Fibroblast of villous mesenchyme (primary cell): ENCODE measurements around the gene MSL2. TPM values are rescaled to one million over a fixed set of nuclear protein-coding genes. Genes with fewer than 3 reads are reported as not detected.

Experiments
- DNase-seq: peaks from one replicate; pipeline ENCODE4 v3.0.0-alpha.2; 2010; ENCODE audit warnings: low read depth
- H3K4me3 ChIP-seq: 2 replicates; pipeline ENCODE4 v1.5.1; 2011; ENCODE audit warnings: low read depth, mild to moderate bottlenecking, low read length
- total RNA-seq: library from RNA; depleted of rRNA; stranded (reverse); fragments of >200 nt; gene quantifications from 2 replicates; pipeline ENCODE4 v1.2.3, GENCODE V29; 2012
- TF ChIP-seq, protein P1 (sequence below): IDR thresholded peaks from 2 replicates; pipeline ENCODE4 v1.5.1; 2012; ENCODE audit warnings: low read depth, mild to moderate bottlenecking, low read length; ENCODE audit not compliant: insufficient read depth

MSL2 gene
- total RNA-seq, 1 donor: 22.0 TPM

DNA sequence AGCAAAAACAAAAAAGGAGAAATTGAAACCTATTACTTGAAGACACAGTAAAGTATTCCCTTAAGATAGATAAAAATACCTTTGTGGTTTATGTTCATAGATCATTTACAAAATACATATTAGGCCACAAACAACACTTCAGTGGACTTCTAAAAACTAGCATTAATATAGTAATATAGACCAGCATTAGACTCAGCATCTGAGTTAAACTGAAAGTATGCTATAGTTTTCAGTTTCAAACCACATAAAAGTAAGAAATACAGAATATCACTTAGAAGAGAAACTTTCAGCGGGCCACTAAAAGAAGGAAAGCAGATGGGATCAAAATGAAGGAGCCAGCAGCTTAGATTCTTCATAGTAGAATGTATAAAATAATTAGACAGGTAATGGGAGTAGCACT, 86.6 kb downstream of the MSL2 start:
- DNase-seq: no peak
- TF ChIP-seq, protein P1, sequence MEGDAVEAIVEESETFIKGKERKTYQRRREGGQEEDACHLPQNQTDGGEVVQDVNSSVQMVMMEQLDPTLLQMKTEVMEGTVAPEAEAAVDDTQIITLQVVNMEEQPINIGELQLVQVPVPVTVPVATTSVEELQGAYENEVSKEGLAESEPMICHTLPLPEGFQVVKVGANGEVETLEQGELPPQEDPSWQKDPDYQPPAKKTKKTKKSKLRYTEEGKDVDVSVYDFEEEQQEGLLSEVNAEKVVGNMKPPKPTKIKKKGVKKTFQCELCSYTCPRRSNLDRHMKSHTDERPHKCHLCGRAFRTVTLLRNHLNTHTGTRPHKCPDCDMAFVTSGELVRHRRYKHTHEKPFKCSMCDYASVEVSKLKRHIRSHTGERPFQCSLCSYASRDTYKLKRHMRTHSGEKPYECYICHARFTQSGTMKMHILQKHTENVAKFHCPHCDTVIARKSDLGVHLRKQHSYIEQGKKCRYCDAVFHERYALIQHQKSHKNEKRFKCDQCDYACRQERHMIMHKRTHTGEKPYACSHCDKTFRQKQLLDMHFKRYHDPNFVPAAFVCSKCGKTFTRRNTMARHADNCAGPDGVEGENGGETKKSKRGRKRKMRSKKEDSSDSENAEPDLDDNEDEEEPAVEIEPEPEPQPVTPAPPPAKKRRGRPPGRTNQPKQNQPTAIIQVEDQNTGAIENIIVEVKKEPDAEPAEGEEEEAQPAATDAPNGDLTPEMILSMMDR: no peak
- H3K4me3 ChIP-seq: no peak overlapping the region

DNA sequence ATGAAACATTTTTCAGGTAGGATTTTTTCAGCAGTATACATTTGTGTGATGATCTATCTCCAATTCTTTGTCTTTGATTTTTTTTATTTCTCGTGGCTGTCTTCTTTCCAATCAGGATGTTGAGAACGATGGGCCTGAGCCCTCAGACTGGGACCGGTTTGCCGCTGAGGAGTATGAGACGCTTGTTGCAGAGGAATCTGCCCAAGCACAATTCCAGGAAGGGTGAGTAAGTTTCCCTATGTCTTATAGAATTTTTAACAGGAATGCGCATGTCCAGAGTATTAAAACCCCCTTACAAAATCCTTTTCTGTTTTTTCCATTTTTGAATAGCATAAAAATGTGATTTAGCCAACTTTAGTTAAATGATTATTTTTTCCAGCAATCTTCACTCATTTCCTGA, 90.0 kb downstream of the MSL2 start:
- no peak overlapping the region for H3K4me3 ChIP-seq
- DNase-seq: no peak
- TF ChIP-seq, protein P1: no peak

DNA sequence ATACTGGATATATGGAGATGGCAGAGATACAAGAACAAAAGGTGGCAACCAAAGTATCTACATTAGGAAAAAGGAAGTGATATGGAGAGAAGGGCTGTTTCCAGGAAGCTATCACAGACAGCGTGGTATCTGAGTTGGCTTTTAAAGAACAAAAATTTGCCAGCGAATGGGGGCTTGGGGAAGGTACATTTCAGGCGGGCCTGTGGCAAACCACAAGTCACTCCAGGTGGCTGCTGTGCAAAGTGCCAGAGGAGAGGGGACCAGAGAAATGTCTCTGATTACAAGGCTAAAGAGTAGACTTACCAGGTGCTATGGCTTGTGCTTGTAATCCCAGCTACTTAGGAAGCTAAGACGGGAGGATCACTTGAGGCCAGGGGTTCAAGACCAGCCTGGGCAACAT, 91.1 kb downstream of the MSL2 start:
- H3K4me3 ChIP-seq: no peak overlapping the region
- TF ChIP-seq, protein P1: no peak
- no peak for DNase-seq

Other genes starting within 250 kb of the MSL2 start
- gene PPP2R3A, start 230.6 kb downstream of the MSL2 start, total RNA-seq: 23.2 and 25.9 TPM in 2 replicates
- gene PCCB, start 54.0 kb upstream of the MSL2 start, total RNA-seq: 43.2 and 52.2 TPM in 2 replicates